Amygdala (tissue), 56 donors: ENCODE results near the gene FBXW5.

Experiments
- DNase-seq, 56 donors: peaks; one replicate each; lab custom pipeline; 2025; lab: John Stamatoyannopoulos, UW

The FBXW5 gene

DNA sequence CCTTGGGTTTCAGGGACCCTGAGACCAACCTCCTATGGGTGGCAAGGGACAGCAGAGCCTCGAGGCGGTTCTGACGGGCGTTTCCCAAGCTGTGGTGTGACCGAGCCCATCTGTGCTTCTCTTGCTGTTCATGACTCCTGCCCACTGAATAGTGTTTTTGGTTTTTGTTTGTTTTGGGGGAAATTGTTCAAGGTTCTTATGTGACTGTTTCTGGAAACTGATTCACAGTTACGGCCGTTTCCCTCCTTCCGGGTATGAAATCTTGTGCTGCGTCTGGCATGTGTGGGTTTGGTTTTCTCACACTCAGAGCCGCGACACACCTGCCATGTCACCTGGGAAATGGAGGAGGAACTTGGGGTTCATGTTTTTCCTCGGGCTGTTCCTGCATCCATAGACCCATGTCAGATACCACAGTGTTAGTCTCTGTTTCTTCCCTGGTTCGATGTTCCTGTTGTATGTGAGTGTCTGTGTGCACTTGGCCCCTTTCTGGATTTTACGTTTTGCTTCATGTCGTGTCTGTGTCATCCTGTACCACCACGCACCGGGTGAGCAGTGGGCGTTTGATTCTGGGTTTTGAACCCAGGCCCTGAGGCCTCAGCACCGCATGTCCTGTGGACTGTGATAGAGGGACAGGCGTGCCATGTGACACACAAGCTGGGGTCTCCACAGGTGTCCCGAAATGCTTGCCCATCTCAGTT lies 28.8 kb downstream of the FBXW5 start:
- DNase-seq = no peak

DNA sequence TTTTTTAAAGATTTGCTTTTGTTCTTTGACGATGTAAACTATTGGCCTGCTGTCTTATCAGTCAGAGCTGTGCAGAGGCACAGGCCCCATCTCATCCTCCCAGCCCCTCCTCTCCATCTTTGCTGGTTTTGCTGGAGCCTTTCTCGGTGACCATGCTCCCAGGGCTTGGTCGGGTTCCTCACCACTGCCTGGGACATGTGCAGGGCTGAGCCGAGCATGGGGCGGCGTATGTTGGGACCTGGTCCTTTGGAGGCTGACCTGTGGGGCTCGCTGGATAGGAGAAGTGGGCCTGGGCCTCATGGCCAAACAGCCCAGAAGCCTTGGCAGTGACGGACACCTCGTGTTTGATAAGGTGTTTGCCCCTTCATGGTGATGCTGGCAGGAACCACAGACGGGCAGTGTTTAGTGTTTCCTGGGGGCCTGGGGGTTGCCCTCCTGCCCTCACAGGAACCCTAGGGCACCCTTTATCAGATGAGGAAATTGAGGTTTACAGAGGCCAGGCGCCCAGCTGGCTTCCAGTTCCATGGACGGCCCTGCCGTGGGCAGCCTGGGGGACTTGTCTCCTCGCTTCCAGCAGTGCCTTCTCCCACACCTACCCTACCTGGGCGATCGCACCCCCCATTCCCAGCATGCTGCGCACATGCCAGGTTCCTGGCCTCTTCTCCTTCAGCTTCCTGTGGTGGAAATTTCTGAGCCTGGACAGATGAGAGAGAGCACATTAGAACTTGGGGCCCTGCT lies 30.7 kb downstream of the FBXW5 start:
- DNase-seq = no peak

- DNase-seq = no peak
Observed at GRCh38 chr9:136910901-136911245, 33.7 kb downstream of the FBXW5 start.

GRCh38 chr9:136910197-136910900 lies 34.2 kb downstream of the FBXW5 start:
- no peak for DNase-seq

DNA sequence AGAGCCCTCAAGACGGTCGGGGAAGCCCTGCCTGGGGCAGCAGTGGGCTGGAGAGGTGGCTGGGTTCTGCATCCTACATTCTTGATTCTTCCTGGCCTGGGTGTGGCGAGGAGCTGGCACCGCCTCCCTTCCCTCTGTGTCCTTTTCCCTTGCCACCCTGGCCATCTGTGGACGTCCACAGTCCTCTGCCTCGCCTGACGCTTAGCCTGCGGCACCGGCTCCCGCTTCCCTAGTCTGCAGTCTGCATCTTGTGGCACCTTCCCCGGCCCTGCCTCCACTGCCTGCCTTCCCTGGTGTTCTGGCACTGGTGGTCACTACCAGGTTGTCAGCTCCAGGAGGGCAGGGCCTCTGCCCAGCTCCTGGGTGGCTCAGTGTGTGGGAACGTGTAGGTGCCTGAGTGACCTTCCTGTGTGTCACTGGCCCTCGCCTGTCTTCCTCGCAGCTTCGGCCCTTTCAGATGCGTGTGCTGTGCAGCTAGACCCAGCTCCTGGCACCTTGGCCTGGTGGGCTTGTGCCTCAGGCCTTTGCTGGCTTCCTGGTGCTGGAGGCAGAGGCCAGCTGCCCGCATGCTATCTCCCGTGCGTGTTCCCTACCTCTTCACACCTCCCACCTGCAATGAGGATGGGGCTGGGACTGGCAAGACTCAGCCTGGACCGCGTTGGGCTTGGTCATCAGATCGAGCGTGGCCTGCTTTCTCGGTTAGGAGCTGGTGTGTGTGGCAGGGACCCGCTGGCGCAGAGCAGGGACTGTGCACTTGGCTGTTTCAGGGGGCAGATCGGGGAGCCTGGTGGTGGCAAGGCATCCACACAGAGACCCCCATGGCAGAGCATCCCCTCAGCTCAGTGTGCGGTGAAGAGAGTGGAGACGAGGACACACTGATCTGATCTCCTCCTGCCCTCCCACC lies 37.3 kb downstream of the FBXW5 start:
- no peak for DNase-seq

- no peak for DNase-seq
Observed at GRCh38 chr9:136906266-136906665, 38.3 kb downstream of the FBXW5 start.

DNA sequence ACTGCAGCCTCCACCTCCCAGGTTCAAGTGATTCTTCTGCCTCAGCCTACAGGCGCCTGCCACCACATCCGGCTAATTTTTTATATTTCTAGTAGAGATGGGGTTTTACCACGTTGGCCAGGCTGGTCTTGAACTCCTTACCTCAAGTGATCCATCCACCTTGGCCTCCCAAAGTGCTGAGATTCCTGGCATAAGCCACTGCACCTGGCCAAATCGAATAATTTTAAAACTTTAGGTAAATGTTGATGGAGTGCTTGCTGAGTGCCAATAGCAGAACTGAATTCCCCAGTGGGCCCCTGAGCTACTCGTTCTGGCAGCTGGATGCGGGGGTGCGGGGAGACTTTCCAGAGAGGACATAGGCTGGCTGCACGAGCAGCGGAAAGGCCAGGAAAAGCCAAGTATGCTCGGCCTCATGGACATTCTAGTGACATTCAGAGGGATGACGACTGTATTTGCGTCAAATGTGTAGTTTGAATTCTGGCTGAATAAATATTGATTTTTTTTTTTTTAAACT lies 41.4 kb downstream of the FBXW5 start:
- DNase-seq = no peak

DNA sequence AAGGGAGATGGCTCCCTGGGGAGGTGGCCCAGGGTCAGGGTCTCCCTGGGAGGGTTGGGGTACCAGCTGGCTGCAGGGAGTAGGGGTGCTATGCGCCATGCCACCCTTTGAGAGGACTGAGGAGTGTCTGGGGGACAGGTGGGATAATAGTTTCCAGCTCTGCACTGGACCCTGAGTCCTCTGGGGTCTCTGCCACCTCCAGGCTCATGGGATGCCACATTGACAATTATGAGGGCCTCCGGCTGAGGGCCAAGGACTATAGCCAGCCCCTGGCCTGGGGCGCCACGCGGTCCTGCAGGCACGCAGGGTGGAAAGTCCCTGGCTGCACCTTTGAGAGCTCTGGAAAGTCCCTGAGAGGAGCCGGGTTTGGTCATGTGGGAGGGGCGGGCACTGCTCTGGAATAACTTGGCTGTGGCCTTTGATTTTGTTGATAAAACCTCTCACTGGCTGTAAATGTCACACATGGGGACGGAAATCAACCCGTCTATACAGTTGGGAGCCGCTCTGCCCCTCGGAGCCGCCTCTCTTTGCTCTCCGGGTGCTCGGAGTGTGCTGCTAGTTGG lies 42.2 kb downstream of the FBXW5 start:
- peak in 1 of 56 donors; percentile 22 for DNase-seq

DNA sequence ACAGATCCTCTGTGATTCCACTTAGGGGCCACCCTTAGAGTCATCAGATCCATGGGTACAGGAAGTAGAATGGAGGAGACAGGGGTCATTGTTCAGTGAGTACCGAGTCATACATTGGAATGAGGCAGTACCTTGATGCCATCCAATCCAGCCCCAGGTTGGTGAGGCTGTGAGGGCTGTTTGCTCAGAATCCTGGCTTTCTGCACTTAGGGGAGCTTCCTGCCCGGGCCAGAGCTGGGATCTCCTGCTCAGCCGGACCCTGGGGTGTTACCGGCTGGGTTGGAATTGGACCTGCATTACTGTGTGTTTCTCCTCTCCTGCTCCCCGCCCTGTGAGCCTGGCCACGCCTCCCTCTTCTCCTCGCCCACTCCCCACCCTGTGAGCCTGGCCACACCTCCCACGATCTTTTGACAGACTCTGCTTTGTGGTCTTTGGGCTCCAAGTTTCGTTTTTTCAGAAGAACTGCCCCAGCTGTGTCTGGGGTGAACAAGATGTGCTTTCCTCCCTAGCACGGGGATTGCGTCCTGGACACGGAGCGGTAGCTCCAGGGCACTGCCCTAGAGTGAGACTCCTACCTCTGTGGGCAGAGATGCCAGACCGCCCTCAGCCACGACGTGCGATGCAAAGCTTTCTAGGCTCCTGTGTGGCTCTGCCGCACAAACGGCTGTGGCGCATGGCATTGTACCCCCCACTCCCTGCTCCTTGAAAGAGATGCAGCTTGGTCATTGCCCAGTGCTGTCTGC lies 42.9 kb downstream of the FBXW5 start:
- DNase-seq = no peak

DNA sequence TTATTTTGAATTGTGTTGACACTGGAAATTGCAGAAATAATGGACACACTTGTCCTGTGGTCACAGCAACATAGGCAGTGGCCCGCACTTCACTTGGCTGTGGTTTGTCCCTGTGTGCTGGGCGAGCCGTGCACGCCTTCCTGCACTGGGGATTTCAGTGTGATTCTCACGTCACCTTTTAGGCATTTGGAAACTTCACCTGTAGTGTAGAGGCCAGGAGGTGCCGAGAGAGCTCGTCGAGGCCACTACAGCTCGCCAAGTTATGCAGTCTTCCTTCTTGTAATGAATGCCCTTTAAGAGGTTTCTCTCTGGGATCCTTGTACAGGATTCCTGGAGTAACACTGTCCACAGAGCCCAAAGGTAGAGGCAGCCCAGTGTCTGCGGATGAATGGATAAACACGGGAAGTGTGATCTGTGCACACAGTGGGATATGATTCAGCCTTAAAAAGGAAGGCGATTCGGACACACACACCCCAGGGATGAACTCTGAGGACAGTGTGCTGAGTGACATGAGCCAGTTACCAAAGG lies 43.5 kb downstream of the FBXW5 start:
- DNase-seq = no peak

GRCh38 chr9:136900556-136900955 lies 44.0 kb downstream of the FBXW5 start:
- no peak for DNase-seq

DNA sequence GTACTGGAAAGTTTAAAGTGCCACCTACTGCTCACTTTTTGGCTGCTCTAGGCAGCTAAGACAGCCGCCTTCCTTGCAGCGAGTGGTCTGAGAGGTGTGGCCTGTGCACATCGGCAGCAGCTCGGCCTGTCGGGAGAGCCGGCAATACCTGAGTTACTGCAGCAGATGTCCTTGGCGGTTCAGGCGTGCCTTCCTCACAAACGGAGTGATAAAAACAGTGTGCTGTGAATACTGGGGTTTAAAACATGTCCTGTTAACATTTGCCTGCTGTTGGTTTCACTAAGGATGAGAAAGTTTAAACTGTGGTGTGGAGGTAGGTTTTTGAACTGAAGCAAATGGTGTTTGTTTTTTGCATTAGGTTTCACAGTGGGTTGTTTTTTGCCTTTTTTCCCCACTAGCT lies 45.3 kb downstream of the FBXW5 start:
- no peak for DNase-seq

GRCh38 chr9:136898483-136899100 lies 45.9 kb downstream of the FBXW5 start:
- no peak for DNase-seq

DNA sequence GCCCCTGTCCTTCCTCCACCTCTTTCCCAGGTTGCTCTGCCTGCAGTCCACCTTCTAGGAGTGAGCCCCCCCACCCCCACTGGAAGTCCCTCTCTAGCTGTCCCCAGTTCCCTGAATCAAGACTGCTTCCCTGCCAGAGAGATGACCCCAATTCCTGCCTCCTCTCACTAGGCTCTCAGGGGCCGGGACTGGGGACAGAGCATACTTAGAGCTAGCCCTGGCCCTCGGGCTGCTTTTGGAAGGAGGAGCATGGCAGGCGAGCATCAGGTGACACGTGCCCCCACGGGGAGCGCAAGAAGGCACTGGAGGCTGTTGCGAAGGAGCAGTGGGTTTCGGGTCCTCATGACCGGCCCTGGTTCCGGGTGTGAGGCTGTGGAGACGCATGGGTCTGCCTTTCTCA lies 48.5 kb downstream of the FBXW5 start:
- DNase-seq = no peak

GRCh38 chr9:136890661-136891060 lies 53.9 kb downstream of the FBXW5 start:
- no peak for DNase-seq
